Calu3 (cell line): Measurements from ENCODE around the gene STAC. TPM values are rescaled to one million over a fixed set of nuclear protein-coding genes. Genes with fewer than 3 reads are reported as not detected.

Experiments
- BruUV-seq: library from RNA; stranded (reverse); fragments of 400-500 nt; replicated peaks from 2 replicates; lab custom pipeline; 2021; lab: Mats Ljungman, UMichigan
- CTCF ChIA-PET: fragments of 300-600 bp; sonication (Branson Sonifier 250); formaldehyde crosslinking; loops from one replicate; lab custom pipeline; 2022; ENCODE audit warnings: antibody characterized with exemption; lab: Charles Lee
- DNase-seq: peaks from one replicate; pipeline ENCODE4 v3.0.0; 2022
- H3K27ac Mint-ChIP-seq: one replicate; pipeline ENCODE4 v1.8.0; 2022; ENCODE audit warnings: mixed read lengths; ENCODE audit not compliant: unreplicated experiment
- H3K27me3 Mint-ChIP-seq: one replicate; pipeline ENCODE4 v1.8.0; 2022; ENCODE audit warnings: mixed read lengths; ENCODE audit not compliant: unreplicated experiment
- H3K36me3 Mint-ChIP-seq: one replicate; pipeline ENCODE4 v1.8.0; 2022; ENCODE audit warnings: mild to moderate bottlenecking, moderate library complexity, mixed read lengths; ENCODE audit not compliant: insufficient read depth, unreplicated experiment
- H3K4me1 Mint-ChIP-seq: one replicate; pipeline ENCODE4 v1.8.0; 2022; ENCODE audit warnings: mild to moderate bottlenecking, low read depth, mixed read lengths; ENCODE audit not compliant: unreplicated experiment
- H3K4me3 Mint-ChIP-seq: one replicate; pipeline ENCODE4 v1.8.0; 2022; ENCODE audit warnings: mild to moderate bottlenecking, low read depth, moderate library complexity, mixed read lengths; ENCODE audit not compliant: unreplicated experiment
- H3K9me3 Mint-ChIP-seq: one replicate; pipeline ENCODE4 v1.8.0; 2022; ENCODE audit warnings: low read depth, mixed read lengths; ENCODE audit not compliant: unreplicated experiment
- intact Hi-C: fragments of 100-400 bp; cut with micrococcal nuclease; formaldehyde crosslinking; loops from one replicate; pipeline ENCODE4 v1.10.0; 2022; ENCODE audit not compliant: unreplicated experiment
- total RNA-seq: library from RNA; stranded (reverse); gene quantifications from 2 replicates; pipeline ENCODE4 v1.2.3, GENCODE V29; 2022
- TF ChIP-seq, protein P1 (sequence below): fragments of 200-600 bp; IDR thresholded peaks from one replicate; pipeline ENCODE4 v1.8.0; 2022; ENCODE audit warnings: antibody characterized with exemption; ENCODE audit not compliant: unreplicated experiment

STAC gene
- total RNA-seq, 1 experiment from 2014 or later: 12.8 TPM

GRCh38 chr3:36364260-36364659, 16.0 kb upstream of the STAC start:
- Mint-ChIP-seq H3K4me3 (no peak overlapping the region), H3K27ac (no peak overlapping the region), H3K27me3 (no peaks in the 10 kb centered on the region), H3K9me3 (peaks cover 2% of the 10 kb centered on the region), H3K4me1 (peaks cover 38% of the 10 kb centered on the region), H3K36me3 (no peaks in the 10 kb centered on the region)
- CTCF ChIA-PET: no interaction called here
- DNase-seq: no peak
- intact Hi-C loops: no loop called here
- BruUV-seq: no TSS peak
- TF ChIP-seq, protein P1, sequence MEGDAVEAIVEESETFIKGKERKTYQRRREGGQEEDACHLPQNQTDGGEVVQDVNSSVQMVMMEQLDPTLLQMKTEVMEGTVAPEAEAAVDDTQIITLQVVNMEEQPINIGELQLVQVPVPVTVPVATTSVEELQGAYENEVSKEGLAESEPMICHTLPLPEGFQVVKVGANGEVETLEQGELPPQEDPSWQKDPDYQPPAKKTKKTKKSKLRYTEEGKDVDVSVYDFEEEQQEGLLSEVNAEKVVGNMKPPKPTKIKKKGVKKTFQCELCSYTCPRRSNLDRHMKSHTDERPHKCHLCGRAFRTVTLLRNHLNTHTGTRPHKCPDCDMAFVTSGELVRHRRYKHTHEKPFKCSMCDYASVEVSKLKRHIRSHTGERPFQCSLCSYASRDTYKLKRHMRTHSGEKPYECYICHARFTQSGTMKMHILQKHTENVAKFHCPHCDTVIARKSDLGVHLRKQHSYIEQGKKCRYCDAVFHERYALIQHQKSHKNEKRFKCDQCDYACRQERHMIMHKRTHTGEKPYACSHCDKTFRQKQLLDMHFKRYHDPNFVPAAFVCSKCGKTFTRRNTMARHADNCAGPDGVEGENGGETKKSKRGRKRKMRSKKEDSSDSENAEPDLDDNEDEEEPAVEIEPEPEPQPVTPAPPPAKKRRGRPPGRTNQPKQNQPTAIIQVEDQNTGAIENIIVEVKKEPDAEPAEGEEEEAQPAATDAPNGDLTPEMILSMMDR: no peak

DNA sequence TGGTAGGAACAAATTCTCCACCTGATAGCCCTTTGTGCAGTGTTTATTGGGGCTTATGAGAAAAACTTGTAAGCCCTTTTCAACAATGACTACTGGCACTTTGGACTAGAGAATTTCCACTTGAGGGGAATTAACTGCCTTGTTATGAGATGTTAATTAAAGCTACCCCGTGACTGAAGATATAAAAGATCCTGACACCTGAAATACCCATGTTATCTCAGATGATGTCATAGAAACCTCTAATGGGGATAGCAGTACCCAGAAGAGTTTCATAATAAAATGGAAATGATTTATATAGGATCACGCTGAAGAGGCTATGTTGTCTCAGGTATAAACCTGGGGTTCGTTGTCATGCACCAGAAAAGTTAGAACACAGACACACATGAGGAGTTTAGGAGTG, 14.5 kb upstream of the STAC start:
- no peaks in the 10 kb centered on the region for H3K36me3 Mint-ChIP-seq
- H3K4me3 Mint-ChIP-seq: no peak overlapping the region
- no peak for DNase-seq
- H3K27ac Mint-ChIP-seq: no peak overlapping the region
- peaks cover 2% of the 10 kb centered on the region for H3K9me3 Mint-ChIP-seq
- no peaks in the 10 kb centered on the region for H3K27me3 Mint-ChIP-seq
- intact Hi-C loops: no loop called here
- CTCF ChIA-PET: no interaction called here
- TF ChIP-seq, protein P1: no peak
- BruUV-seq: no TSS peak
- H3K4me1 Mint-ChIP-seq: peaks cover 38% of the 10 kb centered on the region

GRCh38 chr3:36366308-36366707, 14.0 kb upstream of the STAC start:
- Mint-ChIP-seq H3K4me1 (peaks cover 38% of the 10 kb centered on the region), H3K9me3 (peaks cover 2% of the 10 kb centered on the region), H3K27me3 (no peaks in the 10 kb centered on the region), H3K36me3 (no peaks in the 10 kb centered on the region), H3K27ac (no peak overlapping the region), H3K4me3 (no peak overlapping the region)
- TF ChIP-seq, protein P1: no peak
- BruUV-seq: no TSS peak
- intact Hi-C loops: no loop called here
- no peak for DNase-seq
- CTCF ChIA-PET: no interaction called here

- H3K4me3 Mint-ChIP-seq: no peak overlapping the region
- BruUV-seq: no TSS peak
- CTCF ChIA-PET: no interaction called here
- intact Hi-C loops: no loop called here
- DNase-seq: no peak
- TF ChIP-seq, protein P1: no peak
- H3K36me3 Mint-ChIP-seq: no peaks in the 10 kb centered on the region
- H3K27ac Mint-ChIP-seq: no peak overlapping the region
- peaks cover 2% of the 10 kb centered on the region for H3K9me3 Mint-ChIP-seq
- peaks cover 25% of the 10 kb centered on the region for H3K4me1 Mint-ChIP-seq
- H3K27me3 Mint-ChIP-seq: no peaks in the 10 kb centered on the region
These were observed 12.3 kb upstream of the STAC start for GRCh38 chr3:36367912-36368573.
